Uterus (tissue), 4 donors: ENCODE data around the gene FBN2. TPM values are rescaled to one million over a fixed set of nuclear protein-coding genes. Genes with fewer than 3 reads are reported as not detected.

Experiments
- DNase-seq, 2 donors: peaks; one replicate each; pipeline ENCODE4 v3.0.0-alpha.2; 2019 to 2020
- H3K27ac ChIP-seq, 2 donors: fragments of 200-600 bp; sonication (generic); 1 replicate in 1 of 2; 2 replicates in 1 of 2; pipeline ENCODE4 v1.5.1; 2016 to 2018
- H3K27me3 ChIP-seq, 2 donors: fragments of 200-600 bp; sonication (generic); one replicate each; pipeline ENCODE4 v1.5.1; 2018 to 2019; ENCODE audit warnings: control low read depth in 1 of 2
- H3K36me3 ChIP-seq, 2 donors: fragments of 200-600 bp; sonication (generic); one replicate each; pipeline ENCODE4 v1.5.1; 2019; ENCODE audit warnings: control low read depth in 1 of 2
- H3K4me1 ChIP-seq, 2 donors: fragments of 200-600 bp; sonication (generic); one replicate each; pipeline ENCODE4 v1.5.1; 2018 to 2019; ENCODE audit warnings: control low read depth in 1 of 2
- H3K4me3 ChIP-seq, 2 donors: fragments of 200-600 bp; sonication (generic); 1 replicate in 1 of 2; 2 replicates in 1 of 2; pipeline ENCODE4 v1.5.1; 2018 to 2019; ENCODE audit warnings: mild to moderate bottlenecking in 1 of 2
- H3K9me3 ChIP-seq, 2 donors: fragments of 200-600 bp; sonication (generic); one replicate each; pipeline ENCODE4 v1.5.1; 2019; ENCODE audit warnings: control low read depth in 1 of 2
- CTCF ChIP-seq, 4 experiments: fragments of 200-600 bp in 2 of 4; fragments of 450-650 bp in 2 of 4; sonication (generic) in 2 of 4; IDR thresholded peaks; one replicate each; pipeline ENCODE4 v1.5.1; 2016 to 2019; ENCODE audit warnings: antibody characterized with exemption in 4 of 4, mild to moderate bottlenecking in 2 of 4, moderate library complexity in 1 of 4
- POLR2A ChIP-seq, 2 donors: fragments of 450-650 bp; IDR thresholded peaks; one replicate each; pipeline ENCODE4 v1.6.1; 2016; ENCODE audit warnings: antibody characterized with exemption in 2 of 2, mild to moderate bottlenecking in 1 of 2, moderate library complexity in 1 of 2
- intact Hi-C: fragments of 100-400 bp; cut with DNase I; formaldehyde crosslinking; loops from one replicate; pipeline ENCODE4 v1.15.1; 2023; ENCODE audit warnings: low total_unique reads
- total RNA-seq, 4 donors: library from RNA; depleted of rRNA in 3 of 4; stranded (reverse); fragments of >200 nt in 3 of 4; gene quantifications; one replicate each; pipeline versions ENCODE4 v1.1.0 to v1.2.4, GENCODE V29; 2014 to 2023
- donor health status: DM: yes; HTN: yes; CAD: no.

Gene FBN2
- total RNA-seq, 4 donors from 2014 or later = 1.0 to 389 (median 2.8) TPM

- Histone ChIP-seq H3K36me3 (no peaks in the 10 kb centered on the region), H3K9me3 (no peaks in the 10 kb centered on the region), H3K4me3 (peak overlapping the region; percentile 40 to 45), H3K4me1 (peaks cover 0 to 7% of the 10 kb centered on the region in 2 donors), H3K27ac (no peak overlapping the region), H3K27me3 (no peaks in the 10 kb centered on the region)
- no peak for DNase-seq
- intact Hi-C loops = no loop called here
- no peak for TF ChIP-seq CTCF (IDR thresholded peaks at IDR 0.05)
- TF ChIP-seq POLR2A (IDR thresholded peaks at IDR 0.05) = no peak
Measured at GRCh38 chr5:128536254-128537220, 1.5 kb downstream of the FBN2 start.

- intact Hi-C loops = no loop called here
- H3K4me3 ChIP-seq = no peak overlapping the region
- DNase-seq = no peak
- H3K36me3 ChIP-seq = no peaks in the 10 kb centered on the region
- TF ChIP-seq CTCF (IDR thresholded peaks at IDR 0.05) = no peak
- TF ChIP-seq POLR2A (IDR thresholded peaks at IDR 0.05) = no peak
- H3K27me3 ChIP-seq = no peaks in the 10 kb centered on the region
- peaks cover 0 to 7% of the 10 kb centered on the region in 2 donors for H3K4me1 ChIP-seq
- H3K9me3 ChIP-seq = no peaks in the 10 kb centered on the region
- no peak overlapping the region for H3K27ac ChIP-seq
Measured at GRCh38 chr5:128535251-128535650, 2.8 kb downstream of the FBN2 start.

DNA sequence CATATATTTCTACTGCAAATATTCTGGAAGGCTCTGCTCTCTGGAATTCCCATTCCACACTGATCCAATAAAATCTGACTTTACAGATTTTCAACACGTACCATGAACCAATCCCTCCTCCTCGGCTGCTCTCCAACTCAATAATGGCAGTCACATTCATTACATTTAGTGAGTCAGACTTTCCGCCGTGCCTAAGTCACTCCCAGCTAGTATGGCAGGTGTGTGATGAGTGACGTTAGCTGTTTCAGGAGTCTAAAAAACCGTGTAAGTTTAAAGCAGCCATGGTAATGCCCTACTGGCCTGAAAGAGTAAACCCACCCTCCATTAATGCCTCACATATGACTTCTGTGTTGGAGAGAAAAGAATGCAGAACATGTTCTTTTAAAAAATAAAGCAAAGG is 3.3 kb downstream of the FBN2 start:
- TF ChIP-seq POLR2A (IDR thresholded peaks at IDR 0.05) (no peak), CTCF (IDR thresholded peaks at IDR 0.05) (no peak)
- intact Hi-C loops = no loop called here
- H3K9me3 ChIP-seq = no peaks in the 10 kb centered on the region
- no peaks in the 10 kb centered on the region for H3K27me3 ChIP-seq
- no peak overlapping the region for H3K27ac ChIP-seq
- DNase-seq = no peak
- peaks cover 0 to 7% of the 10 kb centered on the region in 2 donors for H3K4me1 ChIP-seq
- H3K4me3 ChIP-seq = no peak overlapping the region
- H3K36me3 ChIP-seq = no peaks in the 10 kb centered on the region

GRCh38 chr5:128532776-128533175 is 5.3 kb downstream of the FBN2 start:
- no peak overlapping the region for H3K4me3 ChIP-seq
- no peak for TF ChIP-seq CTCF (IDR thresholded peaks at IDR 0.05)
- TF ChIP-seq POLR2A (IDR thresholded peaks at IDR 0.05) = no peak
- intact Hi-C loops = no loop called here
- no peaks in the 10 kb centered on the region for H3K36me3 ChIP-seq
- H3K9me3 ChIP-seq = no peaks in the 10 kb centered on the region
- no peaks in the 10 kb centered on the region for H3K27me3 ChIP-seq
- peaks cover 0 to 7% of the 10 kb centered on the region in 2 donors for H3K4me1 ChIP-seq
- no peak overlapping the region for H3K27ac ChIP-seq
- no peak for DNase-seq

- no peak overlapping the region for H3K27ac ChIP-seq
- TF ChIP-seq POLR2A (IDR thresholded peaks at IDR 0.05) (no peak), CTCF (IDR thresholded peaks at IDR 0.05) (no peak)
- H3K27me3 ChIP-seq = no peaks in the 10 kb centered on the region
- H3K9me3 ChIP-seq = no peaks in the 10 kb centered on the region
- intact Hi-C loops = no loop called here
- H3K4me3 ChIP-seq = no peak overlapping the region
- peaks cover 0 to 4% of the 10 kb centered on the region in 2 donors for H3K4me1 ChIP-seq
- no peak for DNase-seq
- no peaks in the 10 kb centered on the region for H3K36me3 ChIP-seq
Measured at GRCh38 chr5:128532127-128532526, 5.9 kb downstream of the FBN2 start.
